H9 (cell line): ENCODE results near the gene AHSP. TPM values are rescaled to one million over a fixed set of nuclear protein-coding genes. Genes with fewer than 3 reads are reported as not detected.
A peak's percentile ranks its signal among the peaks of the same experiment; 100 is the strongest.
"Not testable (repeated sequence)": the region's sequence is repeated elsewhere in the genome, so short reads cannot be mapped to it uniquely, and the experiment has no call there.

Experiments used
- DNase-seq: peaks from one replicate; pipeline ENCODE4 v3.0.0-alpha.2; 2017
- H2AFZ ChIP-seq: one replicate; pipeline ENCODE4 v1.6.1; 2013; ENCODE audit warnings: mild to moderate bottlenecking, low read length, control low read depth, moderate library complexity
- H2AK5ac ChIP-seq: 2 replicates; pipeline ENCODE4 v1.6.1; 2013; ENCODE audit warnings: low read length, control low read depth, mixed read lengths; ENCODE audit not compliant: insufficient read length
- H2BK120ac ChIP-seq: one replicate; pipeline ENCODE4 v1.6.1; 2013; ENCODE audit warnings: low read depth, mild to moderate bottlenecking, low read length, control low read depth, inconsistent platforms; ENCODE audit not compliant: poor library complexity, severe bottlenecking
- H2BK12ac ChIP-seq: 2 replicates; pipeline ENCODE4 v1.6.1; 2013; ENCODE audit warnings: low read length, control low read depth, mixed read lengths, low read depth; ENCODE audit not compliant: insufficient read length
- H2BK15ac ChIP-seq: 2 replicates; pipeline ENCODE4 v1.6.1; 2013; ENCODE audit warnings: low read depth, low read length, control low read depth
- H2BK20ac ChIP-seq: one replicate; pipeline ENCODE4 v1.6.1; 2013; ENCODE audit warnings: low read depth, mild to moderate bottlenecking, low read length, control low read depth, inconsistent platforms; ENCODE audit not compliant: poor library complexity, severe bottlenecking
- H2BK5ac ChIP-seq: 2 replicates; pipeline ENCODE4 v1.6.1; 2013; ENCODE audit warnings: low read length, control low read depth, mixed read lengths; ENCODE audit not compliant: insufficient read length
- H3K14ac ChIP-seq: 2 replicates; pipeline ENCODE4 v1.6.1; 2013; ENCODE audit warnings: low read length, control low read depth; ENCODE audit not compliant: insufficient read depth
- H3K18ac ChIP-seq: 2 replicates; pipeline ENCODE4 v1.6.1; 2013; ENCODE audit warnings: low read depth, mild to moderate bottlenecking, mixed read lengths, low read length, control low read depth; ENCODE audit not compliant: insufficient read length
- H3K23ac ChIP-seq: 2 replicates; pipeline ENCODE4 v1.6.1; 2013; ENCODE audit warnings: low read length, control low read depth, mixed read lengths, low read depth; ENCODE audit not compliant: insufficient read length
- H3K23me2 ChIP-seq: 2 replicates; pipeline ENCODE4 v1.6.1; 2013; ENCODE audit warnings: low read depth, mild to moderate bottlenecking, mixed read lengths, low read length, control low read depth; ENCODE audit not compliant: insufficient read length, poor library complexity, severe bottlenecking
- H3K27ac ChIP-seq: 2 replicates; pipeline ENCODE4 v1.5.1; 2013; ENCODE audit warnings: low read length, control low read depth, mixed read lengths, low read depth; ENCODE audit not compliant: insufficient read length
- H3K27me3 ChIP-seq: 2 replicates; pipeline ENCODE4 v1.6.1; 2013; ENCODE audit warnings: low read length, control low read depth, inconsistent platforms; ENCODE audit not compliant: insufficient read depth
- H3K4ac ChIP-seq: 2 replicates; pipeline ENCODE4 v1.6.1; 2013; ENCODE audit warnings: low read depth, mild to moderate bottlenecking, control low read depth, inconsistent platforms, low read length, moderate library complexity
- H3K4me1 ChIP-seq: 2 replicates; pipeline ENCODE4 v1.6.1; 2013; ENCODE audit warnings: low read length, control low read depth, inconsistent platforms; ENCODE audit not compliant: insufficient read depth
- H3K4me2 ChIP-seq: 2 replicates; pipeline ENCODE4 v1.6.1; 2013; ENCODE audit warnings: low read length, control low read depth, mixed read lengths; ENCODE audit not compliant: insufficient read length, insufficient read depth
- H3K56ac ChIP-seq: 2 replicates; pipeline ENCODE4 v1.6.1; 2013; ENCODE audit warnings: low read depth, mild to moderate bottlenecking, mixed read lengths, low read length, control low read depth; ENCODE audit not compliant: insufficient read length
- H3K79me1 ChIP-seq: 2 replicates; pipeline ENCODE4 v1.6.1; 2013; ENCODE audit warnings: low read depth, mild to moderate bottlenecking, moderate library complexity, low read length, control low read depth, inconsistent platforms; ENCODE audit not compliant: insufficient read depth, poor library complexity, severe bottlenecking
- H3K79me2 ChIP-seq: 2 replicates; pipeline ENCODE4 v1.6.1; 2013; ENCODE audit warnings: low read length, control low read depth, inconsistent platforms; ENCODE audit not compliant: insufficient read depth
- H3K9ac ChIP-seq: 2 replicates; pipeline ENCODE4 v1.6.1; 2013; ENCODE audit warnings: low read length, control low read depth, mixed read lengths; ENCODE audit not compliant: insufficient read length; ENCODE audit errors: extremely low read depth
- H3K9me3 ChIP-seq: one replicate; pipeline ENCODE4 v1.6.1; 2013; ENCODE audit warnings: low read depth, low read length, inconsistent platforms; ENCODE audit not compliant: control insufficient read depth
- H3T11ph ChIP-seq: one replicate; pipeline ENCODE4 v1.6.1; 2013; ENCODE audit warnings: mild to moderate bottlenecking, low read length, control low read depth, inconsistent platforms
- H4K20me1 ChIP-seq: one replicate; pipeline ENCODE4 v1.6.1; 2013; ENCODE audit not compliant: control insufficient read depth, insufficient read length, insufficient read depth
- H4K5ac ChIP-seq: 2 replicates; pipeline ENCODE4 v1.6.1; 2013; ENCODE audit warnings: low read depth, mild to moderate bottlenecking, mixed read lengths, low read length, control low read depth; ENCODE audit not compliant: insufficient read length
- H4K8ac ChIP-seq: replicated peaks from 2 replicates; pipeline ENCODE4 v1.6.1; 2013; ENCODE audit warnings: low read length, control low read depth, mixed read lengths, low read depth; ENCODE audit not compliant: insufficient read length
- H4K91ac ChIP-seq: 2 replicates; pipeline ENCODE4 v1.6.1; 2013; ENCODE audit warnings: low read depth, mild to moderate bottlenecking, moderate library complexity, mixed read lengths, low read length, control low read depth; ENCODE audit not compliant: insufficient read length
- H3K27ac Mint-ChIP-seq, 3 experiments: 2 replicates in 2 of 3; 3 replicates in 1 of 3; pipeline ENCODE4 v1.8.0; 2020 to 2021; ENCODE audit warnings: mixed read lengths in 3 of 3, mild to moderate bottlenecking in 1 of 3, moderate library complexity in 1 of 3
- H3K27me3 Mint-ChIP-seq: 2 replicates; pipeline ENCODE4 v1.8.0; 2021; ENCODE audit warnings: low read depth, mild to moderate bottlenecking, moderate library complexity, mixed read lengths
- H3K36me3 Mint-ChIP-seq, 3 experiments: 2 replicates in 2 of 3; 3 replicates in 1 of 3; pipeline ENCODE4 v1.8.0; 2020 to 2021; ENCODE audit warnings: low read depth in 3 of 3, mixed read lengths in 3 of 3; ENCODE audit not compliant: insufficient read depth in 1 of 3
- H3K4me1 Mint-ChIP-seq, 2 experiments: 2 replicates each; pipeline ENCODE4 v1.8.0; 2020; ENCODE audit warnings: mixed read lengths in 2 of 2
- H3K4me3 Mint-ChIP-seq, 2 experiments: 2 replicates in 1 of 2; 3 replicates in 1 of 2; pipeline ENCODE4 v1.8.0; 2020 to 2021; ENCODE audit warnings: mild to moderate bottlenecking in 2 of 2, mixed read lengths in 2 of 2, moderate library complexity in 1 of 2
- H3K9me3 Mint-ChIP-seq, 2 experiments: 2 replicates in 1 of 2; 3 replicates in 1 of 2; pipeline ENCODE4 v1.8.0; 2020; ENCODE audit warnings: mild to moderate bottlenecking in 2 of 2, mixed read lengths in 2 of 2, moderate library complexity in 1 of 2
- WGBS: extraction: QIAGEN DNeasy Blood & Tissue Kit; methylation state at CpG from one replicate; pipeline ENCODE4 v1.1.7; 2013; ENCODE audit warnings: missing lambda C conversion rate, low lambda C conversion rate, mixed read lengths; ENCODE audit not compliant: insufficient read length; ENCODE audit errors: extremely low coverage; 5-methylcytosine and 5-hydroxymethylcytosine counted together
- total RNA-seq: library from RNA; stranded (reverse); gene quantifications from 2 replicates; pipeline ENCODE4 v1.2.1, GENCODE V29; 2021
- TF ChIP-seq, protein P1 (sequence below): fragments of 200-600 bp; sonication (generic); conservative IDR thresholded peaks from 3 replicates; pipeline ENCODE4 v1.8.0; 2021; ENCODE audit warnings: antibody characterized with exemption, mild to moderate bottlenecking

AHSP gene
- total RNA-seq, 1 experiment from 2014 or later, result not detected

DNA sequence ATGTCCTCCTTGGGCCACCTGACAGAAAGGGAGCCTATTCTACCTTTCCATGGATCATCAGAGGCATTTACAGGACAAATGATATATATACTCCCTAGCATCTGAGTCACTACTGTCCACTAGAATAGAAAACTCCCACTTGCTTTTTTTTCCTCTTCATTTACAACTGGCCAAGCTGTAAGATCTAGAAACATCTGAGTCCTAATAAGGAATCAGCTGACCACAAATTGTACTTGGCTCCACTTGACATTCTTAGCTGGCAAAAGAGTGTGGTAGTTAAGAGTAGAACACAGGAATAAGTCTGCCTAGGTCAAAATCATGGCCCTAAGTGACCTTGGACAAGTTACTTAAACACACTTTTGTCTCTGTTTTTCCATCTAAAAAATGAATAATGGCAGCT is 24.7 kb upstream of the AHSP start:
- Histone ChIP-seq H3K79me2 (no peaks in the 10 kb centered on the region), H3K23me2 (peaks cover 6% of the 10 kb centered on the region), H3K14ac (no peak overlapping the region), H2AFZ (no peak overlapping the region), H3K4me1 (peaks cover 9% of the 10 kb centered on the region; the same call in 1 of the 2 replicates), H4K5ac (no peak overlapping the region), H3K9ac (no peak overlapping the region), H3K4ac (no peak overlapping the region), H3K27ac (no peak overlapping the region), H3K56ac (no peak overlapping the region), H2BK20ac (no peak overlapping the region), H3K18ac (no peak overlapping the region), H2BK5ac (no peak overlapping the region), H3K4me2 (no peak overlapping the region), H3K23ac (no peak overlapping the region), H2BK12ac (no peak overlapping the region), H3T11ph (no peak overlapping the region), H3K79me1 (no peaks in the 10 kb centered on the region), H2BK15ac (no peak overlapping the region), H4K20me1 (no peaks in the 10 kb centered on the region), H3K9me3 (no peaks in the 10 kb centered on the region), H4K8ac (no peak overlapping the region), H3K27me3 (no peaks in the 10 kb centered on the region), H4K91ac (no peak overlapping the region), H2AK5ac (no peak overlapping the region), H2BK120ac (no peak overlapping the region)
- Mint-ChIP-seq H3K27ac (peak overlapping the region in 1 of 3 experiments; percentile 61; a peak in 1 of 7 replicates), H3K27me3 (no peaks in the 10 kb centered on the region), H3K9me3 (no peaks in the 10 kb centered on the region), H3K36me3 (peaks cover 6 to 27% (median 18%) of the 10 kb centered on the region in 3 experiments), H3K4me1 (peaks cover 23 to 26% of the 10 kb centered on the region in 2 experiments), H3K4me3 (no peak overlapping the region)
- no peak for DNase-seq
- TF ChIP-seq, protein P1, sequence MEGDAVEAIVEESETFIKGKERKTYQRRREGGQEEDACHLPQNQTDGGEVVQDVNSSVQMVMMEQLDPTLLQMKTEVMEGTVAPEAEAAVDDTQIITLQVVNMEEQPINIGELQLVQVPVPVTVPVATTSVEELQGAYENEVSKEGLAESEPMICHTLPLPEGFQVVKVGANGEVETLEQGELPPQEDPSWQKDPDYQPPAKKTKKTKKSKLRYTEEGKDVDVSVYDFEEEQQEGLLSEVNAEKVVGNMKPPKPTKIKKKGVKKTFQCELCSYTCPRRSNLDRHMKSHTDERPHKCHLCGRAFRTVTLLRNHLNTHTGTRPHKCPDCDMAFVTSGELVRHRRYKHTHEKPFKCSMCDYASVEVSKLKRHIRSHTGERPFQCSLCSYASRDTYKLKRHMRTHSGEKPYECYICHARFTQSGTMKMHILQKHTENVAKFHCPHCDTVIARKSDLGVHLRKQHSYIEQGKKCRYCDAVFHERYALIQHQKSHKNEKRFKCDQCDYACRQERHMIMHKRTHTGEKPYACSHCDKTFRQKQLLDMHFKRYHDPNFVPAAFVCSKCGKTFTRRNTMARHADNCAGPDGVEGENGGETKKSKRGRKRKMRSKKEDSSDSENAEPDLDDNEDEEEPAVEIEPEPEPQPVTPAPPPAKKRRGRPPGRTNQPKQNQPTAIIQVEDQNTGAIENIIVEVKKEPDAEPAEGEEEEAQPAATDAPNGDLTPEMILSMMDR, result no peak

DNA sequence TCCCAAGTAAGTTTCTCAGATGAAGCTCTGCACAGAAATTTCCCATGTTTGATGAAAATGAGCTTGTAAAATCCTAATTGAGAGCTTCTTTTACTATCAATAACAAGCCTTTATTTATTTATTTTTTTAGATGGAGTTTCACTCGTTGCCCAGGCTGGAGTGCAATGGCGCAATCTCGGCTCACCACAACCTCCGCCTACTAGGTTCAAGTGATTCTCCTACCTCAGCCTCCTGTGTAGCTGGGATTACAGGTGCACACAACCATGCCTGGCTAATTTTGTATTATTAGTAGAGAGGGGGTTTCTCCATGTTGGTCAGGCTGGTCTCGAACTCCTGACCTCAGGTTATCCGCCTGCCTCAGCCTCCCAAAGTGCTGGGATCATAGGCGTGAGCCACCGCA is 24.1 kb upstream of the AHSP start:
- H3K4me1 ChIP-seq, H2BK120ac ChIP-seq, H3K79me2 ChIP-seq, H3T11ph ChIP-seq, H3K27me3 ChIP-seq, H4K91ac ChIP-seq, H4K5ac ChIP-seq, H2BK12ac ChIP-seq, H3K27me3 Mint-ChIP-seq, DNase-seq, H2BK20ac ChIP-seq, H2BK5ac ChIP-seq, H4K20me1 ChIP-seq, H3K27ac ChIP-seq, H3K14ac ChIP-seq, H3K9me3 Mint-ChIP-seq, H3K56ac ChIP-seq, H3K18ac ChIP-seq, H3K23me2 ChIP-seq, H3K27ac Mint-ChIP-seq, H2AK5ac ChIP-seq, H3K4me2 ChIP-seq, H3K9me3 ChIP-seq, H3K79me1 ChIP-seq, H2BK15ac ChIP-seq, H3K23ac ChIP-seq, H3K4me3 Mint-ChIP-seq, H2AFZ ChIP-seq, H3K4ac ChIP-seq, H3K9ac ChIP-seq, H4K8ac ChIP-seq: not testable (repeated sequence)
- no CpG with 5 or more reads among the region's 8 CpGs for WGBS
- Mint-ChIP-seq H3K36me3 (peaks cover 6 to 24% (median 15%) of the 10 kb centered on the region in 3 experiments), H3K4me1 (peaks cover 23 to 26% of the 10 kb centered on the region in 2 experiments)
